ENCODE measurements around the gene PHLDB2.

PHLDB2 gene

GRCh38 chr3:111928613-111929012 lies 69.5 kb downstream of the PHLDB2 start:
- no peak for DNase-seq

- no peak for DNase-seq
Observed at GRCh38 chr3:111929484-111929883, 70.4 kb downstream of the PHLDB2 start.

DNA sequence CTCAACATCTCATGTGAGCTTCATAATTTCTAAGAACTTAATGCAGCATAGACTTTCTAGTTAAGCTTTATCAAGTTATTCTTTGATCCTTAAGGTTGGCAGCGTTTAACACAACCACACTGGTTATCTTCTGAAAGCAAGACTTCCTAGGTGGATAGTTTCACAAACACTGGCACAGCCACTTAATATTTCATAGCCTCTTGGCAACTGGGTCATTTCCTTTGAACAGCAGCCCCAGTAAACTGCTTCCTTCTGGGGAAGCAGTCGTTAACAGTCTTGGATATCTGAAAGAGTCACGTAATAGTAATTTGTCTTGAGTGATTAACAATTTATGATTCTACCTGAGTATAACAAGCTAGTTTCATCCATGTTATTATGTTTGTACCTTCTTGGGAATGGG lies 73.9 kb downstream of the PHLDB2 start:
- DNase-seq: no peak

DNA sequence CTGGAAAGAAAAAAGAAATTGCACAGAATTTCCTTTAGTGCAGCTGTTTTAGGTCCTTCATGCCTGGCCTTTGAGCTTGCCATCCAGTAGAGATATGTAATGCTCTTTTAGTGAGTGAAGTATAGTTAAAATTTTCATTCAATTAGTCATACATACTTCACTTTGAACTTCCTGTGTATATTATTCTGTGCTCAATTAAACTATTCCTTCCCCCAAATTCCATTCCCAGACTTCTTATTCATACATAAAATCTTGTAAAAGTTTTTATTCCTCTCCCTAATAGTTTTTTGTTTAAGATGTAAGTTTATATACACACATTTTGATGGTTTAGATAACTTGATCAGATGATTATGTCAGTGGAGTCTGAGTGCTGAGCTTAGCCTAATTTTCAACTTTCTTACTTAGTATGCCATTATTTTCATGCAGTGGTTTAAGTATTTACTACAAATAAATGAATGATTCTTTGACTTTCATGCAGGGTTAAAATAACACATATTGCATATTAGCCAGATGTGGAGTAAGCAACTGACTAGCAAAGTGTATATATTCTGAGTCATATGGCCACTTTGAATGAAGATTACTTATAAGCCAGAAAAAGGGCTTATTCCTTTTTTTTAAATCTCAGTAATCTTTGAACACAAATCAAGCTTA lies 77.3 kb downstream of the PHLDB2 start:
- no peak for DNase-seq

- DNase-seq: no peak
Observed at GRCh38 chr3:111936967-111937366, 77.9 kb downstream of the PHLDB2 start.

GRCh38 chr3:111937871-111938270 lies 78.8 kb downstream of the PHLDB2 start:
- DNase-seq: no peak

- DNase-seq: no peak
Observed at GRCh38 chr3:111939873-111940272, 80.8 kb downstream of the PHLDB2 start.

DNA sequence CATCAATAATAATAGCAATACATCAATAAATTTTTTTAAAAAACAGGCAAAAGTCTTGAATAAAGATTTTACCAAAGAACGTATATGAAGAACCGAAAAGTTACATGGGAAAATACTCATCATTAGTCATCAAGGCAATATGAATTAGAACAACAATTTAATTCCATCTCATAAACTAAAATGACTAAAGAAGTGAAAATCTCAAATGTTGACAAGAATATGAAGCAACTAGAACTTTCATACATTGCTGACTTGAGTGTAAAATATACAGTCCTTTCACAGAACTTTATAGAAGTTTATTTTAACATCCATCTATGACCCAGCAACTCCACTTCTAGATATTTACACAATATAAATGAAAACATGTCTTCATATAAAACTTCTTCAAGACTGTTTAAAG lies 84.5 kb downstream of the PHLDB2 start:
- no peak for DNase-seq

- DNase-seq: no peak
Observed at GRCh38 chr3:111944372-111944771, 85.3 kb downstream of the PHLDB2 start.

DNA sequence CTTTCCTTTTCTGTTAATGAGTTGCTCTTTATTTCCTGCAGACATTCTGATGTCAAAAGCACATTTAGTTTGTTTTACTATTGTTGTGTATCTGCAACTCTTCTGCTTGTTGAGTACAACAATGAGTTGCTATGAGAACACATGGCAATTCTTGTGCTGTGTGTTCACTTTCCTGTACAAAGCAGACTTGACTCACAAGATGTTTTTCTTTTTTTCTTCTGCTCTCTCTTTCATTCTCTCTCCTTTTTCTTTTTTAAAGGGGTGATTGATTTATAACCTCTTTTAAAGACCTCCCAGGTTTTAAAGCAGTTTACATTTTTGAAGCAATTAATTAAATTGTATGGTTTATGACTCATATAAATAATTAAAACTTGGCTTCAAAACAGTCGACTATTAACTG lies 88.2 kb downstream of the PHLDB2 start:
- DNase-seq: no peak

GRCh38 chr3:111948786-111949185 lies 89.7 kb downstream of the PHLDB2 start:
- DNase-seq: no peak

- no peak for DNase-seq
Observed at GRCh38 chr3:111949712-111950111, 90.6 kb downstream of the PHLDB2 start.

DNA sequence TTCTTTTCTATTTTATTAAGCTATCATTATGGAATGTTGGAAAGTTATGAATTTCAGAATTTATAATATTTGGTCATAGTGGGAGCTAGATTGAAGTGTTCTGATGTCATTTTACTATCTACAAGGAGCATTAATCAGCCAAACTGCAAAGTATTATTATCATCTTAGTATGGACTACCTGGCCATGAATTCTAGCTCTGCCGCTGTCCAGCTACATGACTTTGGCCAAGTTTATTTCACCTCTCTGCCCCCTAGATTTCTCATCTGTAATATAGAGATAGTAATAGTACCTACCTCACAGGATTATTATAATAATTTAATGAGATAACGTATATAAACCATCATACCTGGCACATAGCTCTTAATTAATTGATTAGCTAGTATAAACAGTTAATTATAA lies 92.0 kb downstream of the PHLDB2 start:
- no peak for DNase-seq

DNA sequence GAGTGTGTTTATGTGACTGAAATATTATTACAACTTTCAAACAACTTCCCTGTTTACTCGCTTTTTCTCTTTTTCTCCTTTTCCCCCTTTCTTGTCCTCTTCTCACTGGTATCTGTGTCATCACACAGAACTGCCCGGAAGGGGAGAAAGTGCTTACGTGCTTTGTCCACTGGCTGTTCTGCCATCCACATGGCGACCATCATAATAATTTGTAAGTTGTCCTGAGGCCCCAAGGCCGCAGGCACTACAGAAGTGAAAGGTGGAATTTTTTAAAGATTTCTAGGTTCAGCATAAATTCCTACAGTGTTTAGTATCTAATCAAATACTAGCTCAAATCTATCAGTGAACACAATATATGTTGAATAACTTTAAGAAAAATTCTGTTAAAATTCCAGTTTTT lies 93.0 kb downstream of the PHLDB2 start:
- no peak for DNase-seq

DNA sequence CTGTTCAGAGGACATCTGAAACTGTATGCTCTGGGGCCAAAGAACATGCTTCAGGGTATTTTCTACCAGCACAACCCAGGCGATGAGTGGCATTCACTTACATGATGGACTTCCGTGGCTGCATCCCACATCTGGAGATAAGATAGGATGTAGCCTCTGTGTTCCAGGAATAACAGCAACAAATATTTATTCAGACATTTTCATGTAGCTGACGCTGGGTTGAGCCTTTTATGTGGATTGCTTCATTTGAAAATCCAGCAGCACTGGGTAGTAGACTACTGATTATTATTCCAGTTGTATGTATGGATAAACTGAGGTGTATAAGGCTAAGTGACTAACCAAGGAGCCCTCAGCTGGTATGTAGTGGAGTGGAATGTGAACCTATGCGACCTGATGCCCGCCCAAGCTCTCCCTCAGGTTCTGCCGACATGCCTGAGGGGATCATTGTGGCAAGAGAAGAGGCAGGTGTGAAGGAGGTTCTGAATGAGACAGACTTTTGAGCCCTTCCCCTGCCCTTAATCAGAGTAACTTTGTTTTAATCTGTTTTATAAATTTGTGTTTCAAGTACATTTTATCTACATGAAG lies 93.9 kb downstream of the PHLDB2 start:
- DNase-seq: no peak

GRCh38 chr3:111954228-111954990 lies 95.3 kb downstream of the PHLDB2 start:
- DNase-seq: no peak

DNA sequence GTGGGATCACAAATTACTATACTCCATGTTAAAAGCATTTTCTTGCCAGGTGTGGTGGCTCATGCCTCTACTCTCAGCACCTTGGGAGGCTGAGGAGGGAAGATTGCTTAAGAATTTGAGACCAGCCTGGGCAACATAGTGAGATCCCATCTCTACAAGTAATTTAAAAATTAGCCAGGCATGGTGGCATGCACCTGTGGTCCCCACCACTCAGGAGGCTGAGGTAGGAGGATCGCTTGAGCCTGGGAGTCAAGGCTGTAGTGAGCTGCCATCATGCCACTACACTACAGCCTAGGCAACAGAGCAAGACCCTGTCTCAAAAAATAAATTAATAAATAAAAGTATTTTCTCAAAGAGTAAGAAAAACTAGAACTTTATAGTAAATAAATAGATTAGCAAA lies 96.8 kb downstream of the PHLDB2 start:
- DNase-seq: no peak

DNA sequence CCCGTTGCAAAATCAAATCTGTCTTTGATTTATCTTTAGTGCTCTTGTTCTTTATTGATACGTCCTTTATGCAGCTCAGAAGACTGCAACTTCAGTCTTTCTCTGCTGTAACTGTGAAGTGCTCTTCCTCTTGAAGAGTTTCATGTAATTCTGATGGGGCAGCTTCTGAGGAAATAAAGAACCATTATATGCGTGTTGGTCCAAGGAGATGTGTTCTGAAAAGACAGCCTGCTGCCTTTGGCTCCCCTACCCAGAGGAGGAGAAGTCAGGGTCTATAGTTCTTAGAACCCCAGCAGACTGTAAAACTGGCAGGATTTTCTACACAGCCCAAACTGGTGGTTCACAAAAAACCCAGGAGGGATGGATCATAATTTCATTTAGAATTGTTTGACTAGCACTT lies 97.4 kb downstream of the PHLDB2 start:
- DNase-seq: no peak

- no peak for DNase-seq
Observed at GRCh38 chr3:111956995-111957734, 98.1 kb downstream of the PHLDB2 start.

DNA sequence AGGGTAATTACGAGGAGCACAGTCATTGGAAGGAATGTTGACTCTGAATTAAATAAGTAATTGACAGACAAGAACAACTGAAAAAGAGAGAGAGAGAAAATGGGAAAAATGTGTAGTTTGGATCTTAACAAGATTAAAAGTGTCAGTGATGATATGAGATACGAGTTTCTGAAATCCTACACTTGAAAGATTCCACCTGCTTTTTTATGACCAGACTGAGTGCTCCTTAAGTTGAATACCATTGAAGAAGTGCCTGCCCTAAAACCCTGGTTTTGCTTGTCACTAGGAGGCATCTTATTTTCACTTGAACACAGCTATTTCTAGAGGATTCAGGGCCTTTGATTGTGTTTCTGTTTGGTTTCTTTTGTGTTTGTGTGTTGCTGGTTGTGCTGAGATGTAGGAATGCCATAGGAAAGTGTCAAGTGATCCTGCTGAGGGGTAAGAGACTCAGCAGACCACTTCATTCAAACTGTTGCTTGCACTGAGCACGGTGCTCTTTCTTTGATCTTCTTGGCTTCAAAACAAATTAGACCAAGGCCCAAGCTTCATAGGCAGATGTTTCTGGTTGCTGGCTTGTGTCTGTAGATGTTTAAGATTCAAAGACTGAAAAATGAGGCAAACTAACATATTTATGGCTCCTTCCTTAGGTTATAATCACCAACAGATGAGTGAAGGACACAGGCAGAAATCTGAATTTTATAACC lies 102.5 kb downstream of the PHLDB2 start:
- no peak for DNase-seq

DNA sequence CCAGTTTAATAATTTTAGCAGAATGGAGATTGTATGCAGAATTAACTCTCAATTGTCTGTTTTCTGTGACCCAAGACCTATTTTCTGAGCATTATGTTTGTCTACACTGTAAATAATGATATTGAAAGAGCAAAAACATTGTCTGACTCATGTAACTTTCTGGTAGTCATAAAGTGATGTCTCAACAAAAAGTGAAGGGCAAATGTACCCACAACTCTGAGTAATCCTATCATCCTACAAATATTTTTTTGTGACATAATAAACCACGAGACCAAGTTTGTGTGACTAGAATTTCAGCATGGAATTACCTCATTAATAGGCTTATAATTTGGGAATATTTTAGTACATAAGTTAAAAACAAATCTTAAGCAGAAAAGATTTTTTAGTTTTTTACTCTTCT lies 104.4 kb downstream of the PHLDB2 start:
- no peak for DNase-seq

DNA sequence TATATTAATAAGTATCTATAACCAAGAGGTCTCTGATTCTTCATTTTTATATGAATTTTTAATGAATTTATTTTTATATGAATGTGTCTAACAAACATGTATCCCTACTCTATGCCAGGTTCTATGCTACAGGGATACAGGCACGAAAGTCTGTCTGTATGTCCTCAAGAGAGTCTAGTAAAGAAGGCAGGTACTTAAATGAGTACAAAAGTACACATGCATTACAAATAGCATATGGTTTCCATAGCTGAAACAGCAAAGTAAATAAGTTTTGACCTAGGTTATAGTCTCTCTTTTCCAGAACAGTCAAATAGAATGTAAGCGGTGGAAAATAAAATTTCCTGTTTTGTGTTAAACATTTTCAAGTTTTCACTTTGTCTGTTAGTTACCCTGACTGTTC lies 106.4 kb downstream of the PHLDB2 start:
- DNase-seq: no peak

DNA sequence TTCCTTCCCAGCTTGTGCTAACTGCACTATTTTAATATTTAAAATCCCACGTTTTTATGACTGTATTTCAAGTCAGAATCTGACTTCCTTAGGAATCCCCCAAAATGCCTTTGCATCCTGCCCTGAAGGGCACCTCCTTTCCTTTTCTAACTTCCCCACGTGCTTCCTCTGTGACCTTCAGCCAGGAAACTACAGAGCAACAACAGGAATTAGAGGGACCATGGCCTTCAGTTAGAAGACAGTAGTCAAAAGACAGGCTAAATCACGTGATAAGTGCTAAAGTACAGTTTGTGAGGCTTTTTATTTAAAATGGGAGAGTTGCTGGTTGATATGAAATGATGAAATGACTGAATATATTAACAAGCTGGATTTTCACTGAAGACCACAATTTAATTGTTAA lies 108.0 kb downstream of the PHLDB2 start:
- DNase-seq: no peak
